Liver (tissue), 9 donors: ENCODE data around the gene GGTLC1. TPM values are rescaled to one million over a fixed set of nuclear protein-coding genes. Genes with fewer than 3 reads are reported as not detected.

Experiments used
- DNase-seq: peaks from one replicate; pipeline ENCODE4 v3.0.0-alpha.2; 2017; ENCODE audit warnings: low spot score
- H3K27ac ChIP-seq, 2 donors: one replicate each; pipeline ENCODE4 v1.7.0; 2013; ENCODE audit warnings: inconsistent platforms in 2 of 2, low read length in 2 of 2, control low read depth in 1 of 2, low read depth in 1 of 2, mild to moderate bottlenecking in 1 of 2
- H3K27me3 ChIP-seq, 4 donors: one replicate each; pipeline versions ENCODE4 v1.6.1 to v1.7.0; 2013; ENCODE audit warnings: low read length in 3 of 4, inconsistent platforms in 1 of 4, mild to moderate bottlenecking in 1 of 4, moderate library complexity in 1 of 4; ENCODE audit not compliant: control insufficient read depth in 4 of 4, insufficient read depth in 4 of 4
- H3K36me3 ChIP-seq, 4 donors: one replicate each; pipeline versions ENCODE4 v1.6.1 to v1.7.0; 2013; ENCODE audit warnings: low read length in 3 of 4, mild to moderate bottlenecking in 3 of 4, low read depth in 1 of 4, moderate library complexity in 1 of 4; ENCODE audit not compliant: control insufficient read depth in 4 of 4, insufficient read depth in 3 of 4
- H3K4me1 ChIP-seq, 4 donors: one replicate each; pipeline versions ENCODE4 v1.6.1 to v1.7.0; 2013; ENCODE audit warnings: low read length in 3 of 4, mild to moderate bottlenecking in 3 of 4, moderate library complexity in 1 of 4; ENCODE audit not compliant: control insufficient read depth in 4 of 4, insufficient read depth in 4 of 4
- H3K4me3 ChIP-seq, 3 donors: one replicate each; pipeline versions ENCODE4 v1.6.1 to v1.7.0; 2013; ENCODE audit warnings: low read length in 3 of 3, control low read depth in 1 of 3, low read depth in 1 of 3, mild to moderate bottlenecking in 1 of 3
- H3K9ac ChIP-seq, 2 donors: one replicate each; pipeline ENCODE4 v1.7.0; 2013; ENCODE audit warnings: low read length in 2 of 2, mild to moderate bottlenecking in 2 of 2, moderate library complexity in 2 of 2, control low read depth in 1 of 2, low read depth in 1 of 2
- H3K9me3 ChIP-seq, 4 donors: one replicate each; pipeline versions ENCODE4 v1.6.1 to v1.7.0; 2013; ENCODE audit warnings: low read length in 3 of 4; ENCODE audit not compliant: control insufficient read depth in 4 of 4
- ATF3 ChIP-seq: IDR thresholded peaks from 2 replicates; pipeline ENCODE4 v1.6.1; 2016; ENCODE audit warnings: antibody characterized with exemption
- CTCF ChIP-seq: fragments of 150-350 bp; IDR thresholded peaks from 2 replicates; pipeline ENCODE4 v1.5.1; 2017; ENCODE audit warnings: improper control_type of control experiment, low read depth, low read length; ENCODE audit not compliant: missing input control
- EGR1 ChIP-seq, 2 donors: IDR thresholded peaks; 2 replicates each; pipeline ENCODE4 v1.6.1; 2016 to 2018; ENCODE audit warnings: antibody characterized with exemption in 2 of 2, low read depth in 2 of 2
- GABPA ChIP-seq, 2 donors: IDR thresholded peaks in 1 of 2; conservative IDR thresholded peaks in 1 of 2; 2 replicates each; pipeline ENCODE4 v1.6.1; 2016; ENCODE audit warnings: antibody characterized with exemption in 2 of 2, mild to moderate bottlenecking in 1 of 2, moderate library complexity in 1 of 2
- HNF4G ChIP-seq: IDR thresholded peaks from 2 replicates; pipeline ENCODE4 v1.6.1; 2016; ENCODE audit warnings: antibody characterized with exemption
- JUND ChIP-seq, 2 donors: IDR thresholded peaks; 2 replicates each; pipeline ENCODE4 v1.6.1; 2016; ENCODE audit warnings: antibody characterized with exemption in 2 of 2
- NR2F2 ChIP-seq: IDR thresholded peaks from 2 replicates; pipeline ENCODE4 v1.6.1; 2016; ENCODE audit warnings: antibody characterized with exemption
- REST ChIP-seq: IDR thresholded peaks from 2 replicates; pipeline ENCODE4 v1.6.1; 2016; ENCODE audit warnings: antibody characterized with exemption, mild to moderate bottlenecking
- RXRA ChIP-seq, 2 donors: IDR thresholded peaks; 2 replicates each; pipeline ENCODE4 v1.6.1; 2017 to 2018; ENCODE audit warnings: antibody characterized with exemption in 2 of 2, mild to moderate bottlenecking in 1 of 2
- SP1 ChIP-seq: IDR thresholded peaks from 2 replicates; pipeline ENCODE4 v1.6.1; 2018; ENCODE audit warnings: antibody characterized with exemption, mild to moderate bottlenecking
- TAF1 ChIP-seq: conservative IDR thresholded peaks from 2 replicates; pipeline ENCODE4 v1.6.1; 2016; ENCODE audit warnings: antibody characterized with exemption, mild to moderate bottlenecking
- ZBTB33 ChIP-seq: IDR thresholded peaks from 2 replicates; pipeline ENCODE4 v1.6.1; 2016; ENCODE audit warnings: antibody characterized with exemption
- WGBS: extraction: QIAGEN DNeasy Blood & Tissue Kit; methylation state at CpG from one replicate; pipeline ENCODE4 v1.1.7; 2013; 5-methylcytosine and 5-hydroxymethylcytosine counted together
- polyA plus RNA-seq, 2 donors: library from polyadenylated mRNA; stranded (reverse) in 1 of 2; unstranded in 1 of 2; fragments of 200-250 nt in 1 of 2; fragments of >200 nt in 1 of 2; fragmentation: Nextera tagmentation in 1 of 2; extraction: Ambion mirVana in 1 of 2; gene quantifications; one replicate each; pipeline versions ENCODE4 v1.2.1 to v1.2.3, GENCODE V29; 2013 to 2015
- total RNA-seq, 2 donors: library from RNA; depleted of rRNA; stranded (reverse); fragments of >200 nt; gene quantifications; one replicate each; pipeline ENCODE4 v1.2.3, GENCODE V29; 2014
- donor health status: healthy.
- donor health status: healthy.
- donor health status: healthy.
- donor health status: healthy.
- donor health status: healthy.

The GGTLC1 gene
- total and polyA plus RNA-seq, 4 donors: not detected

- Histone ChIP-seq H3K9ac (no peak overlapping the region), H3K4me3 (no peak overlapping the region), H3K36me3 (no peaks in the 10 kb centered on the region), H3K27me3 (peaks cover 0 to 2% (median 0%) of the 10 kb centered on the region in 4 donors), H3K9me3 (no peaks in the 10 kb centered on the region), H3K4me1 (no peaks in the 10 kb centered on the region), H3K27ac (no peak overlapping the region)
- TF ChIP-seq REST (no peak), EGR1 (IDR thresholded peaks at IDR 0.05; ENCODE audit: low read depth in 2 of 2) (no peak)
- 62% methylated on average over 2 of the region's 2 CpGs for WGBS
- DNase-seq: no peak
Observed at GRCh38 chr20:24018796-24019195, 30.2 kb upstream of the GGTLC1 start.

- Histone ChIP-seq H3K4me3 (no peak overlapping the region), H3K9ac (no peak overlapping the region)
Observed at GRCh38 chr20:24017458-24017755, 28.8 kb upstream of the GGTLC1 start.

More at GRCh38 chr20:24017458-24017755, 28.8 kb upstream of the GGTLC1 start:
- peaks cover 0 to 2% (median 0%) of the 10 kb centered on the region in 4 donors for H3K27me3 ChIP-seq
- no peaks in the 10 kb centered on the region for H3K9me3 ChIP-seq
- no peaks in the 10 kb centered on the region for H3K4me1 ChIP-seq
- no peak for TF ChIP-seq JUND (IDR thresholded peaks at IDR 0.05)
- no peak for TF ChIP-seq SP1
- TF ChIP-seq NR2F2: no peak
- TF ChIP-seq ZBTB33: no peak
- TF ChIP-seq REST: no peak
- no peak for TF ChIP-seq CTCF
- TF ChIP-seq GABPA (IDR thresholded peaks at IDR 0.05 in 1 of 2, conservative IDR thresholded peaks at IDR 0.05 in 1 of 2): no peak
- no peak for TF ChIP-seq EGR1 (IDR thresholded peaks at IDR 0.05; ENCODE audit: low read depth in 2 of 2)
- TF ChIP-seq ATF3: no peak
- TF ChIP-seq HNF4G: no peak
- TF ChIP-seq TAF1: no peak
- no peak for TF ChIP-seq RXRA (IDR thresholded peaks at IDR 0.05)
- H3K27ac ChIP-seq: no peak overlapping the region
- no peak for DNase-seq
- 66% methylated on average over 3 of the region's 3 CpGs for WGBS
- no peaks in the 10 kb centered on the region for H3K36me3 ChIP-seq
